Nephron progenitor cell (in vitro differentiated cells): ENCODE data around the gene NSUN4.

Source experiments
- DNase-seq: peaks from one replicate; pipeline ENCODE4 v3.0.0; 2021
- H3K27ac Mint-ChIP-seq: 2 replicates; pipeline ENCODE4 v1.8.0; 2021; ENCODE audit warnings: mild to moderate bottlenecking, moderate library complexity, mixed read lengths
- H3K27me3 Mint-ChIP-seq: 2 replicates; pipeline ENCODE4 v1.8.0; 2021; ENCODE audit warnings: mild to moderate bottlenecking, low read depth, mixed read lengths; ENCODE audit not compliant: poor library complexity
- H3K36me3 Mint-ChIP-seq: 2 replicates; pipeline ENCODE4 v1.8.0; 2021; ENCODE audit warnings: low read depth, mixed read lengths
- H3K4me1 Mint-ChIP-seq: 2 replicates; pipeline ENCODE4 v1.8.0; 2021; ENCODE audit warnings: mixed read lengths
- H3K4me3 Mint-ChIP-seq: 2 replicates; pipeline ENCODE4 v1.8.0; 2021; ENCODE audit warnings: mild to moderate bottlenecking, moderate library complexity, mixed read lengths
- H3K9me3 Mint-ChIP-seq: 2 replicates; pipeline ENCODE4 v1.8.0; 2021; ENCODE audit warnings: mild to moderate bottlenecking, moderate library complexity, mixed read lengths
- TF ChIP-seq, protein P1 (sequence below): fragments of 200-600 bp; sonication (generic); IDR thresholded peaks from 2 replicates; pipeline ENCODE4 v1.5.0; 2021; ENCODE audit warnings: antibody characterized with exemption

NSUN4 gene

DNA sequence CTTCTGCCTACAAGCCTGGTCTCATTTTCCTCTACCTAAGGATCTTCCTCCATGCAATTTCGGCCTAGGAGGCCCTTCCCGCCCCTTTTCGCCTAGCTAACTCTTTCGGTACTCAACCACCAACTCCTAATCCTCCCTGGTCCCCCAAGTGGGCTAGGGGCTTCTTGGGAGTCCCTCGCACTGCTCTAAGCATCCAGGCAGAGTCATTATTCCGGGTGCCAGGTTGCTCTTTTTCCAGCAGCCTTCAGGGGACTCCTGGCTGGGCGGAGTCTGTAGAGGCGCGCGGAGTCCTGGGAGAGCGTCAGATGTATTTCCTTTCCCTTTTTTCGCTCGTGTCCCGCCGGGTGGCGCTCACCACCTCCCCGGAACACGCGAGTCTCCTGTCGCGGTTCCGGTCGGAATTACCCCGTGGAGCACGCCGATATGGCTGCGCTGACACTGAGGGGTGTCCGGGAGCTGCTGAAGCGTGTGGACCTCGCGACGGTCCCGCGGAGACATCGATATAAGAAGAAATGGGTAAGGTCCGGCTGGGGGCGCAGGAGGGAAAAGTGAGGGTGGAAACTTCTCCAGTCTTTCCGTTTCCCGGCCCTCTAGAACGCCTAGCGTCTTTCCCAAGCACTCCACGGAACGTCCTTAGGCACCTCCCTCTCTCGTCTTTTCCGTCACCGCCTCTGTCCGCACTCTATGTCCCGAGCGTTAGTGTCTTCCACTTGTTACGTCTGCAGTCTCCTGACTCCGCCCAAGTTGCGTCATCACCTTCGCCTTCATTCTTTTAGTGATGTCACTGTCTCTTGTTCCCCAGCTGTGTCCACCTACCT lies at the start of gene NSUN4:
Gene NSUN4 (plus strand): TSS at position 404 of the 818 bp plus-strand sequence. CDS start 20 bp downstream, at position 424.
- H3K4me3 Mint-ChIP-seq: peak within 1 kb of the TSS; percentile 98
- TF ChIP-seq, protein P1, sequence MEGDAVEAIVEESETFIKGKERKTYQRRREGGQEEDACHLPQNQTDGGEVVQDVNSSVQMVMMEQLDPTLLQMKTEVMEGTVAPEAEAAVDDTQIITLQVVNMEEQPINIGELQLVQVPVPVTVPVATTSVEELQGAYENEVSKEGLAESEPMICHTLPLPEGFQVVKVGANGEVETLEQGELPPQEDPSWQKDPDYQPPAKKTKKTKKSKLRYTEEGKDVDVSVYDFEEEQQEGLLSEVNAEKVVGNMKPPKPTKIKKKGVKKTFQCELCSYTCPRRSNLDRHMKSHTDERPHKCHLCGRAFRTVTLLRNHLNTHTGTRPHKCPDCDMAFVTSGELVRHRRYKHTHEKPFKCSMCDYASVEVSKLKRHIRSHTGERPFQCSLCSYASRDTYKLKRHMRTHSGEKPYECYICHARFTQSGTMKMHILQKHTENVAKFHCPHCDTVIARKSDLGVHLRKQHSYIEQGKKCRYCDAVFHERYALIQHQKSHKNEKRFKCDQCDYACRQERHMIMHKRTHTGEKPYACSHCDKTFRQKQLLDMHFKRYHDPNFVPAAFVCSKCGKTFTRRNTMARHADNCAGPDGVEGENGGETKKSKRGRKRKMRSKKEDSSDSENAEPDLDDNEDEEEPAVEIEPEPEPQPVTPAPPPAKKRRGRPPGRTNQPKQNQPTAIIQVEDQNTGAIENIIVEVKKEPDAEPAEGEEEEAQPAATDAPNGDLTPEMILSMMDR: peak; percentile 29

DNA sequence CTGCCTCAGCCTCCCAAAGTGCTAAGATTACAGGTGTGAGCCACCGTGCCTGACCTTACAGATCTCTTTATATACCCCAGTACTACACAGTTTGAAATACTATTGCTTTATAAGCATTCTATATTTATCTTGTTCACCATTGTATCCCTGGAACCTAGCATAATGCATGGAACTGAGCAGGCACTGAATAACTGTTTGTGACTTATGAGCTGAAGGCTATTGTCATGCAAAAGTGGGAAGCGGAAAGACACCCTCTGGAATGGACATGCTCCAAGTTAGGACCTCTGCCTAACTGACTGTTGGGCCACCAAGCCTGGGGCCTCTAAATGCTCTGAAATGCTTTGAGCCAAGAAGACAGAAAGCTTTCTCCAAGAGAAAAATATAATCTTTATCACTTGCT lies 45.3 kb upstream of the NSUN4 start:
- no peak overlapping the region for H3K27ac Mint-ChIP-seq
- peaks cover 19% of the 10 kb centered on the region for H3K4me1 Mint-ChIP-seq
- DNase-seq: no peak
- peaks cover 57% of the 10 kb centered on the region for H3K36me3 Mint-ChIP-seq
- H3K9me3 Mint-ChIP-seq: no peaks in the 10 kb centered on the region
- TF ChIP-seq, protein P1: no peak
- H3K27me3 Mint-ChIP-seq: no peaks in the 10 kb centered on the region
- H3K4me3 Mint-ChIP-seq: no peak overlapping the region

More for the DNA sequence above, at the start of gene NSUN4:
- Mint-ChIP-seq H3K27ac (peak within 1 kb of the TSS; percentile 99), H3K27me3 (no peaks in the 10 kb centered on the region), H3K36me3 (peaks cover 20% of the 10 kb centered on the region), H3K4me1 (peaks cover 51% of the 10 kb centered on the region), H3K9me3 (no peaks in the 10 kb centered on the region)
- peak; percentile 78 for DNase-seq

DNA sequence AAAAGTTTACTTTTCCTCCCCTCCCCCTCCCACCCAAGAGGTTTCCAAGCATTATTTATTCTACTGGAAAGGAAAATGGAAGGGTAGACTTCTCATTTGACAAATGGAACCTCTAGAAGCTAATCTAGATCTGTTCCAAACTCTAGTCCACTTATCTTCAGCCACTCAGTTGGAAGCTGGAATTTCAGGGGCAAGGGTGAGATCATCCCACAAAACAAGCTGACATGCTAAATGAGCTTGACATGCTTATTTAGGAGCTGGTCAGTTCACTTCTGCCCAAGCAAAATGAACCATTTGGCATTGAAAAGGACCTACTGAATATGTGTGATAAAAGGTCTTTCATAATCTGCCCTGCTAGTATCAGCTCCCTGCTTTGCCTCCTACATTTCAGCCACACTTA lies 42.2 kb upstream of the NSUN4 start:
- Mint-ChIP-seq H3K36me3 (peaks cover 42% of the 10 kb centered on the region), H3K9me3 (no peaks in the 10 kb centered on the region), H3K4me1 (peaks cover 32% of the 10 kb centered on the region), H3K27me3 (no peaks in the 10 kb centered on the region), H3K27ac (peak overlapping the region; percentile 10), H3K4me3 (no peak overlapping the region)
- DNase-seq: no peak
- TF ChIP-seq, protein P1: no peak

DNA sequence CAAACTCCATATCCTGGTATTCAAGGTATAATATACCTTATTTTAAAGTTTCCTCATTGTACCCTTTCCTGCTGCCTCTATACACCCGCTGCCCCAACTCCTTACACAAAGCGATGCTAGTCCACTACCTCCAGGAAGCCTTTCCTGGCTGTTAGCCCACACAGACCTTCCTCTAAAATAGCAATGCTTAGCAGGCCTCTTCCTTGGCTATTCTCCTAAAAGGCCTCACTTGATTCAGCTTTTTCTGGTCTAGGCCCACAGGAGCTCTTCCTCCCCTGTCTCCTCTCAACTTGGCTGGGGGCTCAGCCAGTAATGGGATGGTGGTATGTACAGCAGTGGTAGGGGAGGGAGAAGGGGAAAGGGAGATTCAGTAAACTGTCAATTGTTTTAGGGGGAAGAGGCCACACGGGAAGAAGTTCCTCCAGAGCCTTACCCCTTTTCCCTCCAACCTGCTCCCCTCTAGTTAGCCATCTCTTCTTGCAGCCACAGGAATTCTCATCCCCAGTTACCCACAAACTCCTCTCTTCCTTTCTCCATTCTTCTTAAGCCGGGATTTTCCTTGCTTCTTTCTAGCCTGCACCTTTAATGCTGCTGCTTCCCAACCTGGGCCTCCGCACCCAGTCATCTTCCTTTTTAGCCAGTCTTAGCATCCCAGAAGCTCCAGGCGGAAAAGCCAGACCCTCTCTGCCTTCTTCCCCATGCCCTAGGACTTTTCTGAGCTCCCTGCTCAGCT lies 39.8 kb upstream of the NSUN4 start:
- Mint-ChIP-seq H3K9me3 (no peaks in the 10 kb centered on the region), H3K4me3 (peak overlapping the region; percentile 99), H3K36me3 (peaks cover 29% of the 10 kb centered on the region), H3K27me3 (no peaks in the 10 kb centered on the region), H3K27ac (peak overlapping the region; percentile 99), H3K4me1 (peaks cover 51% of the 10 kb centered on the region)
- no peak for DNase-seq
- TF ChIP-seq, protein P1: no peak

DNA sequence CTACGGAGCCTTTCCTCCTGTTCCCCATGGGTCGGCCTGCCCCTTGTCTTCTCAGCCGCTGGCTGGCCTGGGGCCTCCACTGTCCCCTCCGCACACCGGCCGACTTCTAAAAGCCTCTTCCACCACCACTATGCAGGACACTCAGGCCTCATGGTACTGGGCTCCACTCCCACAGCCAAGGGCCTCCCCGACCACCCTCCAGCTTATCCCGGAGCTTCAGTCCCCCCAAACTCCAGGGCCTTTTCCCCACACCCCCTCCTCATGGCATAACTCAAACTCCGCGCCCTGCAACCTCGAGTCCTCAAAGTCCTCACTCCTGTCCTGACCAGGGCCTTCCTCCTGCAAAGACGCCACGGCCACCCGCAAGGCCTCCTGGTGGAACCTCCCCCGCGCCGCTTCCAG lies 39.2 kb upstream of the NSUN4 start:
- Mint-ChIP-seq H3K27ac (peak overlapping the region; percentile 99), H3K36me3 (peaks cover 27% of the 10 kb centered on the region), H3K27me3 (no peaks in the 10 kb centered on the region), H3K4me3 (peak overlapping the region; percentile 99), H3K9me3 (no peaks in the 10 kb centered on the region), H3K4me1 (peaks cover 56% of the 10 kb centered on the region)
- TF ChIP-seq, protein P1: no peak
- peak; percentile 27 for DNase-seq
